ENCODE results near the gene SPTA1.
"Not testable (repeated sequence)": the region's sequence is repeated elsewhere in the genome, so short reads cannot be mapped to it uniquely, and the experiment has no call there.

Gene SPTA1

GRCh38 chr1:158686111-158687009 lies at the start of gene SPTA1:
Gene SPTA1 (minus strand): TSS chr1:158686715. CDS start chr1:158686517, 198 bp downstream.
- no peak for DNase-seq

- DNase-seq = no peak
Observed at GRCh38 chr1:158735848-158736247, 49.3 kb upstream of the SPTA1 start.

- no peak for DNase-seq
Observed at GRCh38 chr1:158732524-158732923, 46.0 kb upstream of the SPTA1 start.

- DNase-seq = no peak
Observed at GRCh38 chr1:158731707-158732106, 45.2 kb upstream of the SPTA1 start.

- no peak for DNase-seq
Observed at GRCh38 chr1:158730453-158730852, 43.9 kb upstream of the SPTA1 start.

- no peak for DNase-seq
Observed at GRCh38 chr1:158728510-158729225, 42.2 kb upstream of the SPTA1 start.

GRCh38 chr1:158724442-158724841 lies 37.9 kb upstream of the SPTA1 start:
- no peak for DNase-seq

- no peak for DNase-seq
Observed at GRCh38 chr1:158720620-158721019, 34.1 kb upstream of the SPTA1 start, which contains the start of gene OR6K3. Gene OR6K3 (minus strand): TSS chr1:158720720. CDS start chr1:158718115, 2,605 bp downstream.

GRCh38 chr1:158719664-158720063 lies 33.1 kb upstream of the SPTA1 start:
- DNase-seq = no peak

- DNase-seq = no peak
Observed at GRCh38 chr1:158717344-158717743, 30.8 kb upstream of the SPTA1 start.

- DNase-seq = no peak
Observed at GRCh38 chr1:158716335-158716734, 29.8 kb upstream of the SPTA1 start.

GRCh38 chr1:158714754-158715153 lies 28.2 kb upstream of the SPTA1 start:
- DNase-seq = no peak

- DNase-seq = no peak
Observed at GRCh38 chr1:158711098-158711497, 24.6 kb upstream of the SPTA1 start.

GRCh38 chr1:158706096-158706495 lies 19.6 kb upstream of the SPTA1 start:
- DNase-seq = no peak

GRCh38 chr1:158700552-158700951 lies 14.0 kb upstream of the SPTA1 start, which contains the start of gene OR6K2:
Gene OR6K2 (minus strand): TSS chr1:158700652. CDS start chr1:158700652, 0 bp downstream.
- DNase-seq = no peak

GRCh38 chr1:158694596-158694995 lies 8.1 kb upstream of the SPTA1 start:
- no peak for DNase-seq

- DNase-seq = no peak
Observed at GRCh38 chr1:158692356-158692755, 5.8 kb upstream of the SPTA1 start.

GRCh38 chr1:158691907-158692306 lies 5.4 kb upstream of the SPTA1 start:
- DNase-seq = no peak

- not testable (repeated sequence) for DNase-seq
Observed at GRCh38 chr1:158691149-158691548, 4.6 kb upstream of the SPTA1 start.

GRCh38 chr1:158689875-158690274 lies 3.4 kb upstream of the SPTA1 start:
- DNase-seq = no peak

GRCh38 chr1:158689110-158689509 lies 2.6 kb upstream of the SPTA1 start:
- DNase-seq = no peak

GRCh38 chr1:158688343-158688742 lies 1.8 kb upstream of the SPTA1 start:
- DNase-seq = not testable (repeated sequence)

GRCh38 chr1:158687037-158687436 lies 522 bp upstream of the SPTA1 start:
- no peak for DNase-seq

- DNase-seq = no peak
Observed at GRCh38 chr1:158685085-158685484, 1.4 kb downstream of the SPTA1 start.

All from activated CD4-positive, alpha-beta T cell treated with anti-CD3 and anti-CD28 coated beads, Interleukin-2, amount 50 U/mL, for 48 hours (primary cell).